NCI-H1092 (cell line): ENCODE data around the gene CTDNEP1.

ENCODE experiments used
- DNase-seq: peaks from one replicate; lab custom pipeline; 2025; lab: John Stamatoyannopoulos, UW

Gene CTDNEP1

DNA sequence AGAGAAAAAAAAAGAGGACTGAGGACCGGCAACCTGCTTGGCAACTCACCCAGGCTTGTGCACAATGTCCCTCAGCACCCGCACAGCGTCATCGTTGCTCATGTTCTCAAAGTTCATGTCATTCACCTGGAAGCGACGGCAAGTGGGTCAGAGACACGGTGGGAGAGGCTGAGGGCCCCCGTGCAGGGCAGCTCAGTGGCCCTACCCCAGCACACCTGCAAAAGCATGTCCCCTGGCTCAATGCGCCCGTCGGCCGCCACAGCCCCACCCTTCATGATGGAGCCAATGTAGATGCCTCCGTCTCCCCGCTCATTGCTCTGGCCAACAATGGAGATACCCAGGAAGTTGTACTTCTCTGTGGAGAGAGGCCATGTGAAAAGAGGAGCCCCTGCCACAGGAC lies 22.6 kb downstream of the CTDNEP1 start:
- DNase-seq, result no peak

DNA sequence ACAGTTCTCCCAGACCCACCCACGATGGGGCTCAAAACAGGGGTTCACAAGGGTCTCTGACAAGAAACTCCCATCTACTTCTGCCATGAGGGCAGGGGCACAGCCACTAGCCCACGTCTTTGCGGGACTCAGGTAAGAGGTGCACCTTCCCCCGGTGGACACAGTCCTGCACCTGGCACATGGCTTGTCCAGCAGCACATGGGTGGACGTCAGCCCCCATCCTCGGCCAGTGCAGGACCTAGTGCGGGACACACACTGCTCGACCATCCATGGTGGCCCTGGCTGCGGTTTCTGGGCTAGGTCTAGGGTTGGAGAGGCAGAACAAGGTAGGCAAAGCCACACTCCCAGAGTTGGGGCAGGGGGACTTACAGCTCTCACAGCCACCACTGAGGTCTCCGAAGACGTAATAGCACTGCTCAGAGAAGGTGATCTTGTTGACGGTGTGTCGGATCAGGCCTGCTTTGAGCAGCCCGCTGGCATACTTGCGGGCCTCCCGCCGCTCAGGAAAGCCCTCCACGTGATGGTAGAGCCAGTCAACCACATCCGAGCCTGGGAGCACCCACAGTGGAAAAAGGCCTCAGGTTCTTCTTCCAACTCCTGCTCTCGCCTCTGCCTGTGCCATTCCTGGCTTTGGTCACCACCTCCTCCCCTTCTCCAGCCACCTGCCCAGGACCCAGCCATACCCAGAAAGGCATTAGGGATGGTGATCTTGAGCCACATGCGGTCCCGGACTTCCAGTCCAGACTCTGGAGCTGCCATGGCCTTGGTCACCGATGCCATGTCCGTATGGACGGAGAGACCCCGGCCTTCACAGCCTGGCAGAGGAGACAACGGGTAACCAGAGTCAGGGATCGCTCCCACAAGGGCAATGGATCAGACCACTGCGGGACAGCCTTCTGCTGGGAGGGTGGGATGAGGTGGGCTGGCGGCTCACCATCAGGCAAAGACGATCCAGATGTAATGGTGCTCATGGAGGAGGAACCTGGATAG lies 24.5 kb downstream of the CTDNEP1 start:
- no peak for DNase-seq

DNA sequence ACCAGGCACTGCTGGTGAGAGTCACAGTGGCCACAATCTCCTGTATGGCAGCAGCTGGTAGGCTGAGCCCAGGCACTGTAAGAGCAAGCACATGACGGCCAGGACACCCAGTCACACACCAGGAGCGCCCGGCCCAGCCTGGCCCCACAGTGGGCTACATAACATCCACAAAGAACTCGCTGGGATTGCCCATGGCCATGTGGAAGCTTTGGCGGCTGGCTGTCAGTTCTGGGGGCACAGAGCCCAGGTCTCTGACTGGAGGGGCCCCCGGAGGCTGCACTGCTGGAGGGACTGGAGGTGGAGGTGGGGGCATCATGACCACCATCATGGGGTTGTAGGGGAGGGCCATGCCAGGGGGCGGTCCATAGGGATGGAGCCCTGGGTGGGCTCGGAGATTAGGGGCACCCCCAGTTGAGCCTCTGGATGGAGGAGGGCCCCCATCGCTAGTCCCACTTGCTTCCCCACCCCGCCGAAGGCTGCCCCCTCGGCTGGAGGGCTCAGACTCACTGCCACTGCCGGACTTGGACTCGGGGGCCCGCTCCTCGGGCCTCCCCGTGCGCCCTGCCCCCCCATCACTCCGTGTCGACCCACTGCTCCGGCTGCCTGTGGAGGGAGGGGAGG lies 25.7 kb downstream of the CTDNEP1 start:
- DNase-seq, result no peak

DNA sequence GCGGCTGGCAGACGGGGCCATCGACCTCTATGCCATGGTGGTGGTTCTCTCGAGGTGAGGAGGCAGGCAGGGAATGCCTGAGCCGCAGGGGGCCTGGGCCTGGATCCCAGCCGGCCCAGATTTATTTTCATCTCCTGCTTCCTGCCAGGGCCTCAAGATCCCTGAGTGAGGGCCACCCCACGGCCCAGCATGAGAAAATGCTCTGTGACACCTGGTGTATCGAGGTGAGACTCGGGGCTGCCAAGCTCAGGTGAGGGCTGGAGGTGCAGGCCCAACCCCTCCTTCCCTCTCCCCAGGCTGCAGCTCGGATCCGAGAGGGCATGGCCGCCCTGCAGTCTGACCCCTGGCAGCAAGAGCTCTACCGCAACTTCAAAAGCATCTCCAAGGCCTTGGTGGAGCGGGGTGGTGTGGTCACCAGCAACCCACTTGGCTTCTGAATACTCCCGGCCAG lies 26.8 kb downstream of the CTDNEP1 start:
- DNase-seq, result no peak

DNA sequence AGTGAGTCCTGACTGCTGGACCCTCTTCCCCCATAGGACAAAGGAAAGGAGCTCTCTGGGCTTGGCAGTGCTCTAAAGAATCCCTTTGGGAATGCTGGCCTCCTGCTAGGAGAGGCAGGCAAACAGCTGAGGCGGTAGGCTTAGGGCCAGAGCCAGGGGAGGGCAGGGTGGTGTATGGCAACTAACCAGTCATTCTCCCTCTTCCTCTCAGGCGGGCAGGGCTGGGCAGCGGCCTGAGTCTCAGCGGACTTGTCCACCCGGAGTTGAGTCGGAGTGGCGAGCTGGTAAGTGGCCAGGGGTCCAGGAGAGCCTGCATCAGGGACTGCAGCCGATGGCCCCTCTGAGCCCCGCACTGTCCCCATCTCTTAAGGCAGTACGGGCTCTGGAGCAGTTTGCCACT lies 27.4 kb downstream of the CTDNEP1 start:
- DNase-seq, result no peak

DNA sequence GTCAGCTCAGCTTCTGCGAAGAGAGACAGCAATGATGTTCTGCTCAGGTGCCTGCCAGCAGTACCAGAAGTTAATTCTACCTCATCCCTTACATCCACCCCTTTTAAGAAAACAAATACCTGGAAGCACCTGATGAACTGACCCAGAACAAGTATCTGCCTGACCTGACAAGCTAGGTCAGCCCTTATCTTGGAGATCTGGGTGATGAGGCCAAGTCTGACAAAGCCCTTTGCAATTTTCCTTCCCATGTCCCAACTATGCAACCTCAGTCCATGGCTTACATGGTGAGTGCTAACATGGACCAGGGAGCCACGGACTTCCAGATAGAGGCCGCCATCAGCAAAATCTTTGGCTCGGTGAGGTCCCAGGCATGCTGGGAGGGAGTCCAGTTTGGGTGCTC lies 28.2 kb downstream of the CTDNEP1 start:
- DNase-seq, result no peak

DNA sequence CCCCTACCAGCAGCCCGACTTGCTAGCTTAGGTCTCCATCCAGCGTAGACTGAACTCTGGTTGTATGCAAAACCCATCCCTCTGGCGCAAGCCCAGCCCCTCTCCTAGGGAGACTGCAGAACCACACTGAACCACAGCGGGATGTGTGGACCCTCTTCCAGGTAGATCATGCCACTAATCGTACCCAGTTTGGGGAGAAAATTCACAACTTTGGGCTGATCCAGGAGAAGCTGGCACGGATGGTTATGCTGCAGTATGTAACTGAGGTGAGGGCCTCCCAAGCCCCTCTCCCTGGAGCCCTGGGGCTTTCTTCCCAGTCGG lies 28.6 kb downstream of the CTDNEP1 start:
- no peak for DNase-seq

DNA sequence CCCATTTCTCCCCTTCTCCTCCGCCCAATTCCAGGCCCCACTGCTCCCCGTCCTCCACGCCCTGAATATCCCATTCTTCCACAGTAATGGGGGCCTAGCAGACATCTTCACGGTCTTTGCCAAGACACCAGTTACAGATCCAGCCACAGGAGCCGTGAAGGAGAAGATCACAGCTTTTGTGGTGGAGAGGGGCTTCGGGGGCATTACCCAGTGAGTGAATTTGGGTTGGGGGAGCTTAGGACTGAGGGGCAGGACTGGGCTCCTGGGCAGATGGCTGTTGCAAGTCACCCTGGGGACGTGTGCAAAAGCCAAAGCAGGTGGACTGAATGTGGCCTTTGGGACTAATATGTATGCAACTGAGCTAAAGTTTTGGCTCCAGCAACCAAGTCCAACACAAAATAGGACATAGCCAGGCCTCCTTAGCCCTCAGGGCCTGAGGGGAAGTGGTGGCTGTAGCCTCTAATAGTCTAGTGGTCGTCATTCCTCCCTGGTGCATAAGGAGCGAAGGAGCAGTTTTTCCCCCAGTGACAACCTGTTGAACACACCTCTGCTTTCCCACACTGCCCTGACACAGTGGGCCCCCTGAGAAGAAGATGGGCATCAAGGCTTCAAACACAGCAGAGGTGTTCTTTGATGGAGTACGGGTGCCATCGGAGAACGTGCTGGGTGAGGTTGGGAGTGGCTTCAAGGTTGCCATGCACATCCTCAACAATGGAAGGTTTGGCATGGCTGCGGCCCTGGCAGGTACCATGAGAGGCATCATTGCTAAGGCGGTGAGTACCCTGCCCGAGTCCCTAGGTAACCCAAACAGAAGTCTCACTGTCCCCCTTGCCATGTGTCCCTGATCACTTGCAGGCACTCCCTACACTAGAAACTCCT lies 29.2 kb downstream of the CTDNEP1 start:
- DNase-seq, result no peak

DNA sequence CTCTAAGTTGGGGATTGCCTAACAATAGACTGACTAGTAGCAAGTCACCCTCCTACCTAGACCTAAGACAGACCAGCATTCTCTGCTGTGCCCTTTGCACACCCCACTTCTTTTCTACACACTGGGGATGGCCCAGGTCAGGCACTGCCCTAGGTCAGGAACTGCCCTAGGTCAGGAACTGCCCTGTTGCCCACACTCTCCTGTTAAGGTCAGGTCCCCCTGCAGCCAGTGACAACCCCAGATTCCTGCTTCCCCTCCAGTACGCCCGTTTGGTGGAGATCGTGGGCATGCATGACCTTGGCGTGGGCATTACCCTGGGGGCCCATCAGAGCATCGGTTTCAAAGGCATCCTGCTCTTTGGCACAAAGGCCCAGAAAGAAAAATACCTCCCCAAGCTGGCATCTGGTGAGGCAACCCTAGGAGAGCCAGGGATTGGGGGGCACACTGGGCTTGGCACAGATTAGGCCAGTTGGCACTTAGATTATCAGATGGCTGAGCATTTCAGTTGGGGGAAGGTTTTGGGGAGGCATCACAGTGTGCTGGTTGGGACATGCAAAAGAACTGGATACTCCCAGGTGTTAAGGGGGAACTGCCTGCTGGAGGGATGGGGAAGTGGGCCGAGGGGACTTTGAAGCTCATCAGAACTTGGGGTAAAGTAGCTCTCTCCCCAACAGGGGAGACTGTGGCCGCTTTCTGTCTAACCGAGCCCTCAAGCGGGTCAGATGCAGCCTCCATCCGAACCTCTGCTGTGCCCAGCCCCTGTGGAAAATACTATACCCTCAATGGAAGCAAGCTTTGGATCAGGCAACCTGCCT lies 30.0 kb downstream of the CTDNEP1 start:
- DNase-seq, result no peak

DNA sequence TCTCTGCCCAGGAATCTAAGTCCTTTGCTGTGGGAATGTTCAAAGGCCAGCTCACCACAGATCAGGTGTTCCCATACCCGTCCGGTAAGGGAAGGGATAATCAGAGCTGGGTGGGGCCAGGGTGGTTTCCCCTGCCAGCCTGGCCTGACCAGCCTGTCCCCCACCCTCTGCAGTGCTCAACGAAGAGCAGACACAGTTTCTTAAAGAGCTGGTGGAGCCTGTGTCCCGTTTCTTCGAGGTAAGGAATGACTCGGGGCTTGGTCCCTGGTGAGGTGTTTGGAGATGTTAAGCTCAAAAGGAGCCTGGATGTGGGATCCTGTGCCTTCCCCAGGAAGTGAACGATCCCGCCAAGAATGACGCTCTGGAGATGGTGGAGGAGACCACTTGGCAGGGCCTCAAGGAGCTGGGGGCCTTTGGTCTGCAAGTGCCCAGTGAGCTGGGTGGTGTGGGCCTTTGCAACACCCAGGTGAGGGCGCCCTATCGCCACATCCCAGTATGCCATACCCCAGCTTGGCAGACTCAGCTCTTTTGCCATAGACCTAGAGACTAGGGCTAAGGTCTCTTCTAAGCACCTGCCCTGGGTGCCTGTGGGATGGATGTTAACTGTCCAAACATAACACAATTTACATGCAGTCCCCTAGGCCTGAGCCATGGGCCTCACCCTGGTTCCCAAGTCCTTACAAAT lies 30.8 kb downstream of the CTDNEP1 start:
- peak; percentile 33 for DNase-seq

DNA sequence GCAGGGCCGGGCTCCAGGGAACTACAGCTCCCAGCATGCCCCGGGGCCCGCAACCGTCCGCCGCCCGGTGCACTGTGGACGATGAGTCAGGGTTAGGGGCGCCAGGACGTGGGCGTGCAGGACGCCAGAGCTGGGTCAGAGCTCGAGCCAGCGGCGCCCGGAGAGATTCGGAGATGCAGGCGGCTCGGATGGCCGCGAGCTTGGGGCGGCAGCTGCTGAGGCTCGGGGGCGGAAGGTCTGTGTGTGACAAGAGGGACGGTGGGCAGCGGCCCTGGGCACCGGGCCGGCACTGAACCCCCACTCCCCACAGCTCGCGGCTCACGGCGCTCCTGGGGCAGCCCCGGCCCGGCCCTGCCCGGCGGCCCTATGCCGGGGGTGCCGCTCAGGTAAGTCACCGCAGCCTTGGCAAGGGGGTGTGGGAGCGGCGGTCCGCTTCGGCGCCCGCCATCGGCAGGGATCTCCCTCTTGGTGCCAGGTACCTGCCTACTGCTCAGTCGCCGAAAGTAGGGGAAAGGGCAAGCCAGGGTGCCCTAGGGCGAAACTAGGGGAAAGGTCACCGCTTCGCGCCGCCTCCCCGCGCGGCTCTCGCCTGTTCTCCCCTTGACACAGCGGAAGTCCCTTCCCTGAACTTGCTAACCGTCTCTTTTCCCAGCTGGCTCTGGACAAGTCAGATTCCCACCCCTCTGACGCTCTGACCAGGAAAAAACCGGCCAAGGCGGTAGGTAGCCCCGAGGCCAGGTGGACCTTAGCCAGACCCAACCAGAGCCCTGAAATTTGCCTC lies 31.5 kb downstream of the CTDNEP1 start, which contains the start of the genes ACADVL and DLG4:
Gene ACADVL, plus strand, starts transcription at position 127 of the 781 bp plus-strand sequence. Its CDS starts 47 bp downstream, at position 174.
Gene DLG4, minus strand, starts transcription at position 25 of the 781 bp plus-strand sequence.
- DNase-seq, result peak; percentile 31

DNA sequence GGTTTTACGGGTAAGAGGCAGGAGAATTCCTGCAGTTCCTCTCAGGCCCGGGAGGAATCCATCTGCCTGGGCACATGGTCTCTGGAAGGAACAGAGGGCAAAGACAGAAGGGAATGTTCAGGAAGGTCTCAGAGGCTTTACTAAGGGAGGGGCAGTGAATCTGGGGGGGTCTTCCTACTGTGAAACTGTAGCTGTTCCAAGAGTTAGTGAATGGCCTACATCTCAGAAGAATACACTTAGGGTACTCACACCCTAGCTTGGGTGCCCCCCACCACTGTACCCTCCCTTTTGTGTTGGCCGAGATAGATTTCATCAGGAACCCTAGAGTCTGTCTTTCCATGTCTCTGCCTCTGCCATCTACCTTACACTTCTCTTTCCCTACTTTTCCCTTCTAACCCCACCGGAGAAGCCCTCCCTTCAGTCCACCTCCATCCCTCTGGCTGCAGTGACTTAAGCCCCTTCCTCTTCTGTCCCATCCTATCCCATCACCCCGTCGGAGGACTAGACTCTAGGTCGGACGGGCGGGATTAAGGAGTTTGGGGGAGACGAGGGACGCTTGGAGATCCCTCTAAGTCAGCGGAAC lies 32.2 kb downstream of the CTDNEP1 start:
- no peak for DNase-seq

DNA sequence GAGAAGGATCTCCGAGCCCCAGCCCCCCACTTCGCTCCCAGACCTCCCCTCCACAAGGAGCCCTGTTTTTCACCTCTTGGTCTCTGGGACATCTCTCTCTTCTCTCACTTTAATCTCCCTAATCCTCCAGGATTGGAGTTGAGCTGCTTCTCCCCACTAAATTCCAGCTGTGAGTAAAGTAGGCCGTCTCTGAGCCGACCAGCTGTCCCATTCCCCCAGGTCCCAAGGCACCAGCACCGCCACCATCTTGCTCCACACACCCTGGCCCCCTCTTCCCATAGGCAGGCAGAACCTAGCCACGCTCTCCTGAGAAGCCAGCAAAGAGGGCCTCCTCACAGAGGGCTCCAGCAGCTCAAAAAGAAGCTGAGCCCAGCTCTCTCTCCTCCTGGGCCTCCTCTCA lies 32.8 kb downstream of the CTDNEP1 start:
- no peak for DNase-seq

DNA sequence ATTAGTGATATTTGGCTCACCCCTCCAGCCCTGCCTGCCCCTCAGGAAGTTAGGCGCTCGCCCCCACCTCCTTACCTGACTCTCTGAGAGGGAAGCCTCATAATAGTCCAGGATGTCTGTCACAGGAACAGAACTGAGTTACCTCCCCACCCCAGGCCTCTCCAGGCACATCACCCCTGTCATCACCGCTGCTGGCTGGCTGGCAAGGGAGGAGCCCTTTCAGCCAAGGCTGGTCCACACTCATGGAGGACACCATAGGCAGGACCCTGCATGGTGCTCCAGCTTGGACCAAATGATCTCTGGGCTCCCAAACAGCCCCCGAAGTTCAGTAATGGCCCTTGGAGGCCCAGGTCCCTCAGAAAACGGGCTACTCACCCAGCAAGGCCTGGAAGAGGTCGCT lies 33.4 kb downstream of the CTDNEP1 start:
- no peak for DNase-seq

DNA sequence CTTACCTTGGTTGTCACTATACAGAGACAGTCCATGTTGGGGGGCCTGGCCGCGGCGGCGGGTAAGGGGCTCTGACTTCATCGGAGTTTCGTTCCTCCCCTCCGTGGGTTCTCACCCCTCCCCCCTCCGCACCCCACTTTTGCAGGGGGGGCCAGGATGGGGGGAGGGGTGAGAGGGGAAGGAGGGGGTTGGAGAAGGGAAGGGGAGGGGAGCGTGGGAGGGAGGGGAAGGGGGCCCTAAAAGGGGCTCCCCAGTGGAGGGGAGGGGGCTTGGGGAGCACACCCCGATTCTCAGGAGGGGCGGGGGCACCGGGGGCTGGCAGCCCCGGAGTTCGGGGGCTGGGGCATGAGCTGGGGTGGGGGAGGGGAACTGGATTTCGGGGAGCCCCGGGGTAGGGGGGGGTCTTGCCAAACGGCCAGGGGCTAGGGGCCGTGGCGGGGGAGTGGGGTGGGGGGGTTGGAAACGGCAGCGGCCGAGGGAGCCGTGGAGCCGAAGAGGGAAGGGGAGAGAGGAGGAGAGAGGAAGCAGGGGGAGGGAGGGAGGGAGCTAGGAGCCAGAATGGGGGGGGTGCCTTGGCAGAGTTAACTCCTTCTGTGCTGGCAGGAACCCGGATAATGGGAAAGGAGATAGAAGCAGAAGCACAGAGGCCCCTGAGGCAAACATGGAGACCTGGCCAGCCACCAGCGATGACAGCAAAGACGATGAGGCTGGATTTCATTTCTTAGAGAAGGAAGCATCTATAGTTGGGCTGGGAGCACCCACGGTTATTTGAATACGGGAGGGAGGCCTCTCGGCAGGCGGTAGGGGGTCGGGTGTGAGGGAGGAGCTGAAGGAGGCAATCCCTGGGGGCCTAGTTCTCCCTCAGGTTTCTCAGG lies 34.2 kb downstream of the CTDNEP1 start:
- no peak for DNase-seq

DNA sequence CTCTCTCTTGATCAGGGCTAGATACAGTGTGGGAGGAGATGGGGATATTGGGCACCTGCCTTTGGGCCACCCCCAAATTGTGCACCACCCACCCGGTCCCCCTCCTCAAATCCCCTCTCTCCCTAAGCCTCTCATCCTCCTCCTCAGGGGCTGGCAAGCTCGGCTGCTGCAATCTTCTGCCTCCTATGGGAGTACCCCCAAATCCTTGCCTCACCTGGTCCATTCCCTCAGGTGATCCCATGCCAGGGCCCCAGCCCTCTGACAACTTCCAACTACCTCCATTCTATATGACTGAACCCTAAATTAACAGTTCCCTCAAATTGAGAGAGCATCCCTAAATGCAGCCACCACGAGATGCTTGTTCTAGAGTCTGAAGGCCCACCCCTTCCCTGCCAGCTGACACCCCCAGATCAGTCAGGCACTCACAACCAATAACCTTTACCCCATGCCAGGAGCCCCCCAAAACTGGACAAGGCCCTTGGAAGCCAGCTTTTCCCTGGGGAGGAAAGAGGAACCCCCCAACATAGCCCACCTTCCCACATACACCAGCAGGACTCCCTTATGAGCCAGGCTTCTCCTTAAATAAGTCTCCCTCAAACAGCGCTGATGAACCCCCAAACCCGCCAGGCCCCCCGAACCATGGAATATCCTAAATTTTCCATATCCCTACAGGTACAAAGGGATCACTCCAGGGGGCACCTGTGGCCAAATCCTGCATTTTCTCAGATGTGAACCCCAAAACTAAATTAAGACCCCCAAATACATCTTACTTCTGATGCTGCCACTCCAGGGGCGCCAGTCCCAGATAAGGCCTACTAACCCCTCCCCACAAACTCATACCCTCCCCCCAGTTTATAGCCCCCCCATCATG lies 35.1 kb downstream of the CTDNEP1 start:
- no peak for DNase-seq

DNA sequence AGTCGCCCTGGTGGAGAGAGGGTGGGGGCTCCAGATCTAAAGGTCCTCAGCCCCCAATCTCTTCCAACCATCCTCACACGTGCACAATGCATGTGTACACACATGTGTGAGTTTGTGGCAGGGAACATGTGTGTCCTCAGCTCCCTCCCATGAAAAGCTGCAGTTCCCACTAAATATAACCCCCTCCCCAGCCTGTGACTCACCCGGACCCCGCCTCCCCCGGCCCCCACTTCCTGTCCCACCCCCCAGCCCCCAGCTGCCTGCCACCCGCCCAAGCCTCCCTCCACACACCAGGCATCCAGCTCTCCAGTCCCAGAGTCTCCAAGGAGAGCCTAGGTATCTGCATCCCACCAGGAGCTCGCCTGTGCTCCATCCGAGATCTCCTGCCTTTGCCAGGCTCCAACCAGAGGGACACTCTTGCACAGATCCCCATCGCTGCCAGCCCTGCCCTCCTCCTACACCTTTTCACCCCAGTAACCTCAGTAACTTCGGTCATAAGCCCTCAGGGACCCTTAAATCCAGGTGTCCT lies 35.8 kb downstream of the CTDNEP1 start:
- no peak for DNase-seq
